ENCODE data around the gene AHR.

- TF ChIP-seq CTCF (conservative IDR thresholded peaks at IDR 0.05) (no peak), EZH2 (IDR thresholded peaks at IDR 0.05; ENCODE audit: low read depth) (no peak)
Observed at GRCh38 chr7:17342756-17343155, 44.3 kb downstream of the AHR start.
